ENCODE measurements around the gene SYT6.

The SYT6 gene

GRCh38 chr1:114153261-114154145, at the start of gene SYT6:
Gene SYT6, minus strand, starts transcription at chr1:114153869. Its CDS starts 97 bp downstream, at chr1:114153772.
- DNase-seq (ENCODE audit: low read depth): no peak

GRCh38 chr1:114201486-114201885, 47.8 kb upstream of the SYT6 start:
- DNase-seq (ENCODE audit: low read depth): no peak

- DNase-seq (ENCODE audit: low read depth): no peak
Measured at GRCh38 chr1:114199017-114199594, 45.4 kb upstream of the SYT6 start.

- no peak for DNase-seq (ENCODE audit: low read depth)
Measured at GRCh38 chr1:114196992-114197907, 43.6 kb upstream of the SYT6 start.

- no peak for DNase-seq (ENCODE audit: low read depth)
Measured at GRCh38 chr1:114195819-114196218, 42.1 kb upstream of the SYT6 start.

GRCh38 chr1:114192328-114192727, 38.7 kb upstream of the SYT6 start:
- DNase-seq (ENCODE audit: low read depth): no peak

- DNase-seq (ENCODE audit: low read depth): no peak
Measured at GRCh38 chr1:114189398-114189797, 35.7 kb upstream of the SYT6 start.

- no peak for DNase-seq (ENCODE audit: low read depth)
Measured at GRCh38 chr1:114181356-114181755, 27.7 kb upstream of the SYT6 start.

GRCh38 chr1:114180742-114181141, 27.1 kb upstream of the SYT6 start:
- no peak for DNase-seq (ENCODE audit: low read depth)

- no peak for DNase-seq (ENCODE audit: low read depth)
Measured at GRCh38 chr1:114178936-114179335, 25.3 kb upstream of the SYT6 start.

GRCh38 chr1:114177282-114177681, 23.6 kb upstream of the SYT6 start:
- no peak for DNase-seq (ENCODE audit: low read depth)

GRCh38 chr1:114176366-114176765, 22.7 kb upstream of the SYT6 start:
- no peak for DNase-seq (ENCODE audit: low read depth)

GRCh38 chr1:114173680-114174079, 20.0 kb upstream of the SYT6 start:
- DNase-seq (ENCODE audit: low read depth): no peak

GRCh38 chr1:114169509-114169908, 15.8 kb upstream of the SYT6 start:
- no peak for DNase-seq (ENCODE audit: low read depth)

GRCh38 chr1:114167226-114167625, 13.6 kb upstream of the SYT6 start:
- no peak for DNase-seq (ENCODE audit: low read depth)

- DNase-seq (ENCODE audit: low read depth): no peak
Measured at GRCh38 chr1:114164840-114165543, 11.3 kb upstream of the SYT6 start.

- DNase-seq (ENCODE audit: low read depth): no peak
Measured at GRCh38 chr1:114159941-114160340, 6.3 kb upstream of the SYT6 start.

GRCh38 chr1:114157275-114157660, 3.6 kb upstream of the SYT6 start:
- no peak for DNase-seq (ENCODE audit: low read depth)

GRCh38 chr1:114156538-114157274, 3.0 kb upstream of the SYT6 start:
- DNase-seq (ENCODE audit: low read depth): no peak

GRCh38 chr1:114155706-114156105, 2.0 kb upstream of the SYT6 start:
- no peak for DNase-seq (ENCODE audit: low read depth)

GRCh38 chr1:114154963-114155322, 1.3 kb upstream of the SYT6 start:
- no peak for DNase-seq (ENCODE audit: low read depth)
